Measurements from ENCODE around the gene SLC36A3. TPM values are rescaled to one million over a fixed set of nuclear protein-coding genes. Genes with fewer than 3 reads are reported as not detected.
"Not testable (repeated sequence)": the region's sequence is repeated elsewhere in the genome, so short reads cannot be mapped to it uniquely, and the experiment has no call there.

The SLC36A3 gene
- total RNA-seq, 2 experiments from 2014 or later = not detected

DNA sequence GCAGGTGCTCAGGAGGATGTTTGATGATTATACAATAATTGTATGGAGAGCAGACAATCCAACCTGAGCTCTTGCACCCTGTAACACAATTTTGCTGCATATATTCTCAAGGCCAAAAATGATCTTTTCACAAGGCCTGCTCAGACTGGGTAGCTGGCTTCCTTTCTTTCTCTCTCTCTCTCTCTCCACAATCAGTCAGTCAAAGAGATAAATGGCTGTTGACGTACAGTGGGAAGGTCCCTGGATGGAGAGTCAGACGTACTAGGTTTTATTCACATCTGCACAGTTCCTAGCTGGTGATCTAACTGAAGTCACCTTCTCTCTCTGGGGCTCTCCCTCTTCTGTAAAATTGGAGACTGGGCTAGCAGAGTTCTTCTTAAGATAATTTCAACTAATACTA is 24.0 kb upstream of the SLC36A3 start:
- POLR2A ChIA-PET = no interaction called here
- Mint-ChIP-seq H3K9me3 (ENCODE audit: low read depth) (no peaks in the 10 kb centered on the region), H3K36me3 (ENCODE audit: low read depth) (no peaks in the 10 kb centered on the region), H3K27me3 (peaks cover 7% of the 10 kb centered on the region), H3K27ac (no peak overlapping the region), H3K4me1 (peaks cover 2% of the 10 kb centered on the region), H3K4me3 (no peak overlapping the region)
- ATAC-seq = no peak
- no peak for DNase-seq
- CTCF ChIA-PET = interaction anchor here (0.6 to 1.1 kb wide), 2 partner anchors 8 to 25 kb away, joined by 3 to 4 read pairs; no protein-coding TSS in a partner anchor
- intact Hi-C loops (cut with DNase I, micrococcal nuclease) = no loop called here

DNA sequence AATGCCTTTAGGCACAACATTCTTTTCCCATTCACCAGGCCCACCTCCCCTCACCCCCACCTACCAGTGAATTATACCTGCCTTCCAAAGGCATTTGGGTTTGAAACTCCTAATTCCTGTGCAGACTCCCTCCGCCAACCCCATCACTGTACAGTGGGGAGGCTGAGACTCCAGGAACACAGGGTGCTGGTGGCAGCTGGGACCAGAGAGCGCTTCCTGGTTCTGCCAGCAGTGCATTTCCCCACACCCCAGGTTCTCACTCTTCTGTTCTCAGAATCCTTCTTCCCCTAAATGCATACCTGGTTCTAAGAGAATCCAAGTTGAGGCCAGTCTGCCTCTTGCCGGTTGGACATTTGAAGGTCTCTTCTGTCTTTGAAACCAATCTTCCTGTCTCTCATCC is 22.7 kb upstream of the SLC36A3 start:
- ATAC-seq (no peak), DNase-seq (no peak)
- Mint-ChIP-seq H3K27ac (no peak overlapping the region), H3K9me3 (ENCODE audit: low read depth) (no peaks in the 10 kb centered on the region), H3K36me3 (ENCODE audit: low read depth) (no peaks in the 10 kb centered on the region), H3K4me3 (no peak overlapping the region), H3K27me3 (peaks cover 7% of the 10 kb centered on the region), H3K4me1 (peaks cover 2% of the 10 kb centered on the region)
- CTCF ChIA-PET = no interaction called here
- POLR2A ChIA-PET = no interaction called here
- intact Hi-C loops (cut with DNase I, micrococcal nuclease) = no loop called here

DNA sequence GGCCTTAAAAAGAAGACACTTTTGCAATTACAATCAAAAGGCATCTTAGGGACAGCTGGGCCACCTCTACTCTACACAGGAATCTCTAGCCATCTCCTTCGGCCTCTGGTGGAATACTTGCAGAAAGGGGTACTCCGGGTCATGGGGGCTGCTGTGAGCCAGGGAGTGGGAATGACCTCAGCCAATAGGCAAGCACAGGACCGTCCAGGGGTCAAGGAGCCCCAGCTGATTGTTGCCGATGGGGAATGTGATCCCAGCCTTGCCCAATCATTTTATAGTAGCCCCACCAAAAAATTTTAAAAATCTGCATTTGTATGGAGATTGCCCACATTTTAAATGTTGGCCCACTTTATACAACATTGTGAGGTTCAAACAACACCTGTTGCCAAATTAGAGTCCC is 16.9 kb upstream of the SLC36A3 start:
- H3K9me3 Mint-ChIP-seq (ENCODE audit: low read depth) = no peaks in the 10 kb centered on the region
- CTCF ChIA-PET = interaction anchor here (0.7 to 2.0 kb wide), 3 partner anchors 28 to 474 kb away, joined by 3 to 7 read pairs (median 4); no protein-coding TSS in a partner anchor
- H3K4me1 Mint-ChIP-seq = no peaks in the 10 kb centered on the region
- DNase-seq = no peak
- peaks cover 8% of the 10 kb centered on the region for H3K27me3 Mint-ChIP-seq
- ATAC-seq = no peak
- POLR2A ChIA-PET = no interaction called here
- intact Hi-C loops (cut with DNase I, micrococcal nuclease) = no loop called here
- H3K36me3 Mint-ChIP-seq (ENCODE audit: low read depth) = no peaks in the 10 kb centered on the region
- no peak overlapping the region for H3K27ac Mint-ChIP-seq
- no peak overlapping the region for H3K4me3 Mint-ChIP-seq

DNA sequence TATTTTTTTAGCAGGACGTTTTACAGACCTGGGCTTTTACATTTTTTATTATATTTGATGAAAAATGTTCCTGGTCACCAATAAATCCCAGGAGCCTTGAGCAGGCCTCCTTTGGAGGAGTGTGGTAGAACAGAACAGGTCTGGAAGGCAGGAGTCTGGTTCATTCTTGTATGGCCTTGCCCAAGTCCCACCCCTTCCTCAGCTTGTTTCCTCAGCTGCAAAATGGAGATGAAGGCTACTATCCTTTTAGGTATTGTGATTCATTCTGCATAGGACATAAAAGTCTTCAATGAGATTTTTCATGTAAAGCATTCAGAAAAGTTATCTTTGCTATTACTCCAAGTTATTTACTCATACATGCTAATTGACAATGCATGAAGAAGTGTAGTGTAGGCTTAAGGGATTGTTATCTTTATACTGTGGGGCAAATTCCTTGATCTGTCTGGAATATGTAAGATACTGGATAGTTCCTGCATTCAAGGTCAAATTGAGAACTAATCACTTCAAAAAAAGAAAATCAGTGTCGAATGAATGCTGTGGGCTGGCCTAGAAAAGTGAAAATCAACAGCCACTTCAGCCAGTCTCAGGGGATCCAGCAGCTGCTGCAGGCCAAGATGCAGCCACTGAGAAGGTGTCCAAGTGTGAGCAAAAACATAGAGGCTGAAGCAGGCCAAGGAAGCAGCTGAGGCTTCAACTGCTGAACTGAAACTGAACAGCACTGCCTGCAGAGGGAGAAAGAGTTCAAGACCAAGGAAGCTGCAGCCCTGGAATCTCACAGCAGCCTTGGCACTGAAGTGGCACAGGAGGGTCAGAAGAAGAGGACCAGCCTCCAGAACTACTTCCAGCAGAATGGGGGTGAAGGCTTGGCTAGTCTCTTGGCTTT is 15.5 kb upstream of the SLC36A3 start:
- H3K4me1 Mint-ChIP-seq = no peaks in the 10 kb centered on the region
- H3K27me3 Mint-ChIP-seq = peaks cover 10% of the 10 kb centered on the region
- H3K4me3 Mint-ChIP-seq = no peak overlapping the region
- ChIA-PET CTCF (interaction anchor here (1.0 to 2.0 kb wide), 6 partner anchors 9 to 216 kb away, joined by 3 to 7 read pairs (median 4); no protein-coding TSS in a partner anchor), POLR2A (no interaction called here)
- no peaks in the 10 kb centered on the region for H3K36me3 Mint-ChIP-seq (ENCODE audit: low read depth)
- ATAC-seq (no peak), DNase-seq (peak; percentile 9)
- H3K9me3 Mint-ChIP-seq (ENCODE audit: low read depth) = no peaks in the 10 kb centered on the region
- intact Hi-C loops (cut with DNase I, micrococcal nuclease) = loop anchor here (2.0 to 5.0 kb wide), 4 partner anchors 37 to 334 kb away; no protein-coding TSS in a partner anchor
- no peak overlapping the region for H3K27ac Mint-ChIP-seq

DNA sequence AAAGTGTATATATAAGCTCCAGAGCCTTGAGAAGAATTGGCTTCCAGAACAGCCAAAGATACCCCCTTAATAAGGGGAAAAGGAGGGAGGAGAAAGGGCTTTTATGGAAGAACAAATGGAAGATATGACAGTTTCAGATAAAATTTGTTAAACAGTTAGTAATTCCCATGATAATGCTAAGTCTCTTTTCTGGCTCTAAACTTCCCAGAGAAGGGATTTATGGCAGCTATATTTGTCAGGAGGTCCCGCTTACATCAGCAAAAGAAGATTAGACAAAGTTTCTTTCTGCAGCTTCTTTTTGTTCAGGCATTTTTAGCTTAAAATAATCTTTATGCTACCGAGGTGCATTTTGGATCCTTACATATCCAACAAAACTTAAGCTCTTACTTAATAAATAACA is 14.3 kb upstream of the SLC36A3 start:
- DNase-seq (no peak), ATAC-seq (no peak)
- intact Hi-C loops (cut with DNase I, micrococcal nuclease) = loop anchor here (2.0 to 5.0 kb wide), 4 partner anchors 36 to 335 kb away; no protein-coding TSS in a partner anchor
- ChIA-PET POLR2A (no interaction called here), CTCF (interaction anchor here (0.6 to 2.8 kb wide), 8 partner anchors 31 to 825 kb away, joined by 3 to 15 read pairs (median 4); no protein-coding TSS in a partner anchor)
- peaks cover 8% of the 10 kb centered on the region for H3K27me3 Mint-ChIP-seq
- H3K4me1 Mint-ChIP-seq = no peaks in the 10 kb centered on the region
- H3K36me3 Mint-ChIP-seq (ENCODE audit: low read depth) = no peaks in the 10 kb centered on the region
- no peaks in the 10 kb centered on the region for H3K9me3 Mint-ChIP-seq (ENCODE audit: low read depth)
- H3K27ac Mint-ChIP-seq = no peak overlapping the region
- H3K4me3 Mint-ChIP-seq = no peak overlapping the region

DNA sequence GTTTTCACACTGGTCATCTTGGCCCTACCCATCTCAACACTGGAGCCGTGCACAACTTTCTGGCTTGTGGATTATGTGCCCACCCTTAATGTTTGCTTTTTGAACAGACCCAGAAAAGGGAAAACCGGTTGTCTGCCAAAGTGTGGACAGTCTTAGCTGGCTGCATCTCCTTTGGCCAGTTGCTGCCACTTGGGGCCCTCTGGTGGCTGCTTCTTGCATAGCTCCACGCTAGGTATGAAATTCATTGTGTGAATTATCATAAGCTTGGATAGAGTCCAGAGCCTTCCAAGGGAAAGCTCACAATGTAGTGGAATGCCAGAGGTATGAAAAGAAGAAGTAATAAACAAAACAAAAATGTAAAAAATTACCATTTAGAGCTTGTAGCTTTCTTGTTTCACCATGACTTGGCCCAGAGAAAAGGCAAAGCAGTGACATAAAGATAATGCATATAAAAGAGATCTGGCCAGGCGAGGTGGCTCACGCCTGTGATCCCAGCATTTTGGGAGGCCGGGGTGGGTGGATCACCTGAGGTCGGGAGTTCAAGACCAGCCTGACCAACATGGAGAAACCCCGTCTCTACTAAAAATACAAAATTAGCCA is 12.5 kb upstream of the SLC36A3 start:
- no peak overlapping the region for H3K27ac Mint-ChIP-seq
- POLR2A ChIA-PET = interaction anchor here (0.6 to 0.9 kb wide), 4 partner anchors 12 to 801 kb away, joined by 4 to 5 read pairs (median 4); partner anchors contain the start of gene SLC36A3

DNA sequence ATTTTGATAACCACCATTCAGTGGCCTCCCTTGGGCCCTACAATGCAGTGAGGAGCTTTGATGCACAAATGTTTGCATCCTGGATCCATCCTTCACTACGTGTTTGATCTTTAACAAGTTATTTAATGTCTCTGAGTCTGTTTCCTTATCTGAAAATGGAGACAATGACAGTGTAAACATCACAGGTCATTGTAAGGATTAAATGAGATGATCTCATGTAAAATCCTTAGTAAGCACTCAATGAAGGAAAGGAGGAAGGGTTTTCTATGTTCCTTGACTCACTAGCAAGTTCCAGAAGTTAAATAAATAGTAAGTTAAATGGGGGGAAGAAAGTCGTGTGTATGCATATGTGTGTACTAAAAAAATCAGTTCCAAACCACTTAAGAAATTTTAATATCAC is 9.8 kb upstream of the SLC36A3 start:
- intact Hi-C loops (cut with DNase I, micrococcal nuclease) = no loop called here
- Mint-ChIP-seq H3K27ac (no peak overlapping the region), H3K9me3 (ENCODE audit: low read depth) (peaks cover 7% of the 10 kb centered on the region), H3K36me3 (ENCODE audit: low read depth) (no peaks in the 10 kb centered on the region), H3K27me3 (peaks cover 14% of the 10 kb centered on the region), H3K4me3 (no peak overlapping the region), H3K4me1 (no peaks in the 10 kb centered on the region)
- POLR2A ChIA-PET = no interaction called here
- ATAC-seq (no peak), DNase-seq (no peak)
- CTCF ChIA-PET = interaction anchor here (0.9 to 1.0 kb wide), 2 partner anchors 25 to 262 kb away, joined by 3 read pairs; no protein-coding TSS in a partner anchor

More for the DNA sequence above, 12.5 kb upstream of the SLC36A3 start:
- Mint-ChIP-seq H3K4me1 (no peaks in the 10 kb centered on the region), H3K36me3 (ENCODE audit: low read depth) (no peaks in the 10 kb centered on the region), H3K9me3 (ENCODE audit: low read depth) (peaks cover 3% of the 10 kb centered on the region), H3K4me3 (no peak overlapping the region), H3K27me3 (peaks cover 11% of the 10 kb centered on the region)
- DNase-seq (peak; percentile 80), ATAC-seq (peak; percentile 66)
- CTCF ChIA-PET = interaction anchor here (0.6 to 2.8 kb wide), 27 partner anchors 15 to 335 kb away, joined by 3 to 15 read pairs (median 4); partner anchors contain the start of genes GM2A and SLC36A2
- intact Hi-C loops (cut with DNase I, micrococcal nuclease) = loop anchor here (1.0 to 5.0 kb wide), 4 partner anchors 32 to 189 kb away; no protein-coding TSS in a partner anchor

DNA sequence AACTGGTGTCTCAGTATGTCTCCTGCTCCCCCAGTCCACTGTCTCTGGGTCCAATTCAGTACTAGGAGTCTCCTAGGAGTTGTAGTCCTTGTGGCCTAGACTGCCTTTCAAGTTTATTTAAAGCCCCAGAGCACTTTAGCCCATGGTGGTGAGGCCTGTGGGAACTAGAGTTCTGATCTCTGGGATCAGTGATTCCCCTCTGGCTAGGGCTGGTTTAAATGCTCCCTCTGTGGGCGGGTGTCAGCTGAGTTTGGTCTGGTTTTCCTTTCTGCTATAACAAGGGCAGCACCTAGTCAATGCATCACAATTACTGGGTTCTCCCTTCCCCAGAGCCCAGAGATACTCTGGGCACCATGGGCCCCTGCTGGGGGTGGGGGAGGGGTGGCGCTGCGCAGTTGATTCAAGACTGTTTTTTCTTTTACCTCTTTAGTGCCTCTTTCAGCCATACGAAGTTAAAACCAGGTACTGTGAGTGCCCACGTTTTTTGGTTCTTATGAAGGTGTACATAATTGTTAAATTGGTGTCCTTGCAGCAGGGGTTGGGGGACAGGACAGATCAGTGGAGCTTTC is 9.3 kb upstream of the SLC36A3 start:
- CTCF ChIA-PET = no interaction called here
- Mint-ChIP-seq H3K27me3 (peaks cover 14% of the 10 kb centered on the region), H3K9me3 (ENCODE audit: low read depth) (peaks cover 7% of the 10 kb centered on the region), H3K4me3 (no peak overlapping the region), H3K4me1 (no peaks in the 10 kb centered on the region), H3K27ac (no peak overlapping the region), H3K36me3 (ENCODE audit: low read depth) (no peaks in the 10 kb centered on the region)
- intact Hi-C loops (cut with DNase I, micrococcal nuclease) = no loop called here
- no peak for ATAC-seq
- POLR2A ChIA-PET = no interaction called here
- no peak for DNase-seq

DNA sequence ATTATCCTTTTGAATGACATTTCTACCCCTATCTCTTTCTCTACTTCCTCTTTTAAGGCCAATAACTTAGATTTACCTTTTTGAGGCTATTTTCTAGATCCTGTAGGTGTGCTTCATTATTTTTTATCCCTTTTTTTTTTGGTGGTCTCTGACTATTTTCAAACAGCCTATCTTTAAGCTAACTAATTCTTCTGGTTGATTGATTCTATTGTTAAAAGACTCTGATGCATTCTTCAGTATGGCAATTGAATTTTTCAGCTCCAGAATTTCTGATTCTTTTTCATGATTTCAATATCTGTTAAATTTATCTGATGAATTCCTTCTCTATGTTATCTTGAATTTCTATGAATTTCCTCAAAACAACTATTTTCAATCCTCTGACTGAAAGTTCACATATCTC is 7.4 kb upstream of the SLC36A3 start:
- ChIA-PET POLR2A (no interaction called here), CTCF (interaction anchor here (0.5 kb wide), 1 partner anchor 71 kb away, joined by 5 read pairs; no protein-coding TSS in a partner anchor)
- peaks cover 16% of the 10 kb centered on the region for H3K27me3 Mint-ChIP-seq
- no peak overlapping the region for H3K27ac Mint-ChIP-seq
- ATAC-seq (no peak), DNase-seq (no peak)
- no peaks in the 10 kb centered on the region for H3K36me3 Mint-ChIP-seq (ENCODE audit: low read depth)
- peaks cover 7% of the 10 kb centered on the region for H3K9me3 Mint-ChIP-seq (ENCODE audit: low read depth)
- no peak overlapping the region for H3K4me3 Mint-ChIP-seq
- H3K4me1 Mint-ChIP-seq = no peaks in the 10 kb centered on the region
- intact Hi-C loops (cut with DNase I, micrococcal nuclease) = no loop called here

DNA sequence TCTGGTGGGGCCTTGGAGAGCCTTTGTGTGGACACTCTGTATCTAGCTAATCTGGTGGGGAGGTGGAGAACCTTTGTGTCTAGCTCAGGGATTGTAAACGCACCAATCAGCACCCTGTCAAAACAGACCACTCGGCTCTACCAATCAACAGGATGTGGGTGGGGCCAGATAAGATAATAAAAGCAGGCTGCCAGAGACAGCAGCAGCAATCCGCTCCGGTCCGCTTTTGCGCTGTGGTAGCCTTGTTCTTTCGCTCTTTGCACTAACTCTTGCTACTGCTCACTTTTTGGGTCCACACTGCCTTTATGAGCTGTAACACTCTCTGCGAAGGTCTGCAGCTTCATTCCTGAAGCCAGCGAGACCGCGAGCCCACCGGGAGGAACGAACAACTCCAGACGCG is 6.3 kb upstream of the SLC36A3 start:
- peaks cover 12% of the 10 kb centered on the region for H3K27me3 Mint-ChIP-seq
- ATAC-seq; intact Hi-C loops (cut with DNase I, micrococcal nuclease); H3K9me3 Mint-ChIP-seq (ENCODE audit: low read depth); H3K4me1 Mint-ChIP-seq; H3K4me3 Mint-ChIP-seq; CTCF ChIA-PET; DNase-seq; H3K27ac Mint-ChIP-seq; POLR2A ChIA-PET; H3K36me3 Mint-ChIP-seq (ENCODE audit: low read depth): not testable (repeated sequence)

DNA sequence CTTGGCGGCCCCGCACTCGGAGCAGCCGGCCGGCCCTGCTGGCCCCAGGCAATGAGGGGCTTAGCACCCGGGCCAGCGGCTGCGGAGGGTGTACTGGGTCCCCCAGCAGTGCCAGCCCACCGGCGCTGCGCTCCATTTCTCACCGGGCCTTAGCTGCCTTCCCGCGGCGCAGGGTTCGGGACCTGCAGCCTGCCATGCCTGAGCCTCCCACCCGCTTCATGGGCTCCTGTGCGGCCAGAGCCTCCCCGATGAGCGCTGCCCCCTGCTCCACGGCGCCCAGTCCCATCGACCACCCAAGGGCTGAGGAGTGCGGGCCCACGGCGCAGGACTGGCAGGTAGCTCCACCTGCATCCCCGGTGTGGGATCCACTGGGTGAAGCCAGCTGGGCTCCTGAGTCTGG is 5.7 kb upstream of the SLC36A3 start:
- H3K27ac Mint-ChIP-seq; H3K36me3 Mint-ChIP-seq (ENCODE audit: low read depth); H3K4me1 Mint-ChIP-seq; CTCF ChIA-PET; H3K9me3 Mint-ChIP-seq (ENCODE audit: low read depth); DNase-seq; intact Hi-C loops (cut with DNase I, micrococcal nuclease); POLR2A ChIA-PET; ATAC-seq; H3K4me3 Mint-ChIP-seq: not testable (repeated sequence)
- peaks cover 12% of the 10 kb centered on the region for H3K27me3 Mint-ChIP-seq

All from activated CD4-positive, alpha-beta T cell treated with anti-CD3 and anti-CD28 coated beads for 36 hours (primary cell).